Right lobe of liver (tissue), 6 donors: Measurements from ENCODE around the gene EEIG1. TPM values are rescaled to one million over a fixed set of nuclear protein-coding genes. Genes with fewer than 3 reads are reported as not detected.

Source experiments
- ATAC-seq, 4 donors: fragments of 200-7000 bp; cut with Tn5 transposase; one replicate each; pipeline ENCODE4 v1.9.1; 2020; ENCODE audit warnings: mild to moderate bottlenecking in 4 of 4, moderate library complexity in 4 of 4
- DNase-seq, 3 donors: peaks; one replicate each; pipeline ENCODE4 v3.0.0-alpha.2; 2020
- H3K27ac ChIP-seq, 3 donors: fragments of 200-600 bp; one replicate each; pipeline ENCODE4 v1.8.0; 2022
- H3K27me3 ChIP-seq, 2 donors: fragments of 200-600 bp; one replicate each; pipeline ENCODE4 v1.8.0; 2022
- H3K36me3 ChIP-seq, 4 donors: fragments of 200-600 bp; sonication (generic) in 1 of 4; one replicate each; pipeline versions ENCODE4 v1.5.1 to v1.8.0; 2017 to 2022; ENCODE audit warnings: control low read depth in 1 of 4
- H3K4me1 ChIP-seq, 4 donors: fragments of 200-600 bp; sonication (generic) in 1 of 4; one replicate each; pipeline versions ENCODE4 v1.5.1 to v1.8.0; 2017 to 2022; ENCODE audit warnings: control low read depth in 1 of 4
- H3K4me3 ChIP-seq, 3 donors: fragments of 200-600 bp; one replicate each; pipeline ENCODE4 v1.8.0; 2022
- H3K9me3 ChIP-seq, 4 donors: fragments of 200-600 bp; sonication (generic) in 1 of 4; one replicate each; pipeline versions ENCODE4 v1.5.1 to v1.8.0; 2017 to 2022; ENCODE audit warnings: control low read depth in 1 of 4
- CTCF ChIP-seq, 4 donors: fragments of 200-600 bp in 3 of 4; fragments of 450-650 bp in 1 of 4; IDR thresholded peaks; one replicate each; pipeline versions ENCODE4 v1.5.1 to v1.8.0; 2016 to 2022; ENCODE audit warnings: antibody characterized with exemption in 4 of 4, mild to moderate bottlenecking in 2 of 4
- POLR2A ChIP-seq: fragments of 450-650 bp; IDR thresholded peaks from one replicate; pipeline ENCODE4 v1.6.1; 2017; ENCODE audit warnings: antibody characterized with exemption, mild to moderate bottlenecking
- WGBS: methylation state at CpG from one replicate; pipeline ENCODE4 v1.1.6; 2018; ENCODE audit warnings: low coverage, low lambda C conversion rate; ENCODE audit not compliant: insufficient coverage; ENCODE audit errors: missing lambda C conversion rate; 5-methylcytosine and 5-hydroxymethylcytosine counted together
- intact Hi-C, 2 donors: fragments of 100-400 bp; cut with DNase I; formaldehyde crosslinking; loops; one replicate each; pipeline versions ENCODE4 v1.11.2 to v1.14.1; 2022
- total RNA-seq, 6 experiments: library from RNA; depleted of rRNA in 2 of 6; stranded (reverse); fragments of >200 nt in 2 of 6; fragmentation: NEBNext Ultra II Directional in 3 of 6; extraction: Animal tissue kit (Norgen Biotek cat#: 25700) in 3 of 6; gene quantifications; one replicate each; pipeline versions ENCODE4 v1.1.0 to v1.2.4, GENCODE V29; 2016 to 2023
- donor health status: DM: no; HTN: yes; CAD: no.
- donor health status: DM: no; HTN: no; CAD: no.
- donor health status: DM: no; HTN: no; CAD: no.
- donor health status: DM: no; HTN: yes; CAD: no.
- donor health status: DM: no; HTN: yes; CAD: no.

EEIG1 gene
- total RNA-seq, 6 experiments from 2014 or later, result 9.7 to 54.1 (median 23.6) TPM

GRCh38 chr9:127934986-127935385 lies 45.8 kb downstream of the EEIG1 start:
- H3K9me3 ChIP-seq, result no peaks in the 10 kb centered on the region
- H3K36me3 ChIP-seq, result no peaks in the 10 kb centered on the region
- intact Hi-C loops, result no loop called here
- DNase-seq, result peak in 1 of 3 donors; percentile 17
- H3K27me3 ChIP-seq, result no peaks in the 10 kb centered on the region
- no peak for ATAC-seq
- 66% methylated on average over 6 of the region's 11 CpGs for WGBS
- TF ChIP-seq POLR2A, result no peak
- TF ChIP-seq CTCF (IDR thresholded peaks at IDR 0.05), result no peak
- no peak overlapping the region for H3K4me3 ChIP-seq
- H3K27ac ChIP-seq, result no peak overlapping the region
- peaks cover 0 to 12% (median 6%) of the 10 kb centered on the region in 4 donors for H3K4me1 ChIP-seq

GRCh38 chr9:127934248-127934647 lies 46.5 kb downstream of the EEIG1 start:
- DNase-seq, result no peak
- no peak for ATAC-seq
- no peak for TF ChIP-seq CTCF (IDR thresholded peaks at IDR 0.05)
- TF ChIP-seq POLR2A, result no peak
- Histone ChIP-seq H3K36me3 (no peaks in the 10 kb centered on the region), H3K4me1 (peaks cover 0 to 12% (median 6%) of the 10 kb centered on the region in 4 donors), H3K27me3 (no peaks in the 10 kb centered on the region), H3K4me3 (no peak overlapping the region), H3K9me3 (no peaks in the 10 kb centered on the region), H3K27ac (no peak overlapping the region)
- intact Hi-C loops, result no loop called here
- 100% methylated on average over 3 of the region's 4 CpGs for WGBS

- 15% methylated on average over 15 of the region's 18 CpGs for WGBS
- Histone ChIP-seq H3K27ac (no peak overlapping the region), H3K36me3 (no peaks in the 10 kb centered on the region), H3K27me3 (peaks cover 0 to 9% of the 10 kb centered on the region in 2 donors), H3K4me3 (peak overlapping the region in 2 of 3 donors; percentile 20 to 40), H3K9me3 (no peaks in the 10 kb centered on the region), H3K4me1 (peaks cover 0 to 6% (median 2%) of the 10 kb centered on the region in 4 donors)
- intact Hi-C loops, result no loop called here
- peak; percentile 3 to 37 (median 30) for ATAC-seq
- TF ChIP-seq POLR2A (no peak), CTCF (IDR thresholded peaks at IDR 0.05) (no peak)
- DNase-seq, result no peak
Measured at GRCh38 chr9:127931092-127931881, 49.5 kb downstream of the EEIG1 start.

Other genes with a start within 250 kb of the EEIG1 start
- 10 to 100 TPM in 2 of 6 experiments, 1 to 10 TPM in 4; 6.1 to 15.3 (median 7.7) TPM for gene TOR2A, start 245.7 kb downstream of the EEIG1 start, total RNA-seq
- 1 to 10 TPM; 1.7 to 5.6 (median 2.7) TPM for gene SH2D3C, start 202.3 kb downstream of the EEIG1 start, total RNA-seq
- 100 to 1,000 TPM in 1 of 6 experiments, 10 to 100 TPM in 5; 49.4 to 107 (median 54.5) TPM for gene CDK9, start 195.0 kb downstream of the EEIG1 start, total RNA-seq
- 10 to 100 TPM; 44.3 to 68.5 (median 56.9) TPM for gene FPGS, start 178.1 kb downstream of the EEIG1 start, total RNA-seq
- 10 to 100 TPM; 27.4 to 90.1 (median 54.1) TPM for gene ENG, start 126.3 kb downstream of the EEIG1 start, total RNA-seq
- gene AK1, start 103.3 kb downstream of the EEIG1 start, total RNA-seq, result 10 to 100 TPM; 31.4 to 78.6 (median 51.7) TPM
- gene ST6GALNAC6, start 81.4 kb downstream of the EEIG1 start, total RNA-seq, result 10 to 100 TPM; 22.5 to 40.3 (median 29.8) TPM
- 10 to 100 TPM in 3 of 6 experiments, 1 to 10 TPM in 3; 3.2 to 23.8 (median 11.2) TPM for gene ST6GALNAC4, start 63.9 kb downstream of the EEIG1 start, total RNA-seq
- under 1 TPM in 3 of 6 experiments, not detected in 3; 0.58 to 0.81 (median 0.70) TPM for gene PIP5KL1, start 50.2 kb downstream of the EEIG1 start, total RNA-seq
- gene DPM2, start 43.1 kb downstream of the EEIG1 start, total RNA-seq, result 10 to 100 TPM; 10.6 to 19.1 (median 13.9) TPM
- gene NAIF1, start 86.3 kb upstream of the EEIG1 start, total RNA-seq, result 1 to 10 TPM; 3.9 to 6.8 (median 5.7) TPM
- 10 to 100 TPM; 21.2 to 81.5 (median 53.3) TPM for gene SLC25A25, start 87.2 kb upstream of the EEIG1 start, total RNA-seq
- 10 to 100 TPM; 27.2 to 67.2 (median 30.5) TPM for gene PTGES2, start 146.7 kb upstream of the EEIG1 start, total RNA-seq
- 10 to 100 TPM in 4 of 6 experiments, 1 to 10 TPM in 2; 2.7 to 81.8 (median 18.1) TPM for gene LCN2, start 168.5 kb upstream of the EEIG1 start, total RNA-seq
- 100 to 1,000 TPM in 2 of 6 experiments, 10 to 100 TPM in 4; 13.5 to 192 (median 17.7) TPM for gene BBLN, start 179.3 kb upstream of the EEIG1 start, total RNA-seq
- 10 to 100 TPM; 15.9 to 33.5 (median 24.0) TPM for gene CIZ1, start 210.6 kb upstream of the EEIG1 start, total RNA-seq
- 1 to 10 TPM in 4 of 6 experiments, under 1 TPM in 2; 0.43 to 3.1 (median 1.8) TPM for gene DNM1, start 222.4 kb upstream of the EEIG1 start, total RNA-seq